NCI-H1417 treated with DMSO at 0.1 percent for 48 hours (cell line): Measurements from ENCODE around the gene C1QA.
"Not testable (repeated sequence)": the region's sequence is repeated elsewhere in the genome, so short reads cannot be mapped to it uniquely, and the experiment has no call there.

Source experiments
- DNase-seq: peaks from one replicate; lab custom pipeline; 2025; lab: John Stamatoyannopoulos, UW

C1QA gene

DNA sequence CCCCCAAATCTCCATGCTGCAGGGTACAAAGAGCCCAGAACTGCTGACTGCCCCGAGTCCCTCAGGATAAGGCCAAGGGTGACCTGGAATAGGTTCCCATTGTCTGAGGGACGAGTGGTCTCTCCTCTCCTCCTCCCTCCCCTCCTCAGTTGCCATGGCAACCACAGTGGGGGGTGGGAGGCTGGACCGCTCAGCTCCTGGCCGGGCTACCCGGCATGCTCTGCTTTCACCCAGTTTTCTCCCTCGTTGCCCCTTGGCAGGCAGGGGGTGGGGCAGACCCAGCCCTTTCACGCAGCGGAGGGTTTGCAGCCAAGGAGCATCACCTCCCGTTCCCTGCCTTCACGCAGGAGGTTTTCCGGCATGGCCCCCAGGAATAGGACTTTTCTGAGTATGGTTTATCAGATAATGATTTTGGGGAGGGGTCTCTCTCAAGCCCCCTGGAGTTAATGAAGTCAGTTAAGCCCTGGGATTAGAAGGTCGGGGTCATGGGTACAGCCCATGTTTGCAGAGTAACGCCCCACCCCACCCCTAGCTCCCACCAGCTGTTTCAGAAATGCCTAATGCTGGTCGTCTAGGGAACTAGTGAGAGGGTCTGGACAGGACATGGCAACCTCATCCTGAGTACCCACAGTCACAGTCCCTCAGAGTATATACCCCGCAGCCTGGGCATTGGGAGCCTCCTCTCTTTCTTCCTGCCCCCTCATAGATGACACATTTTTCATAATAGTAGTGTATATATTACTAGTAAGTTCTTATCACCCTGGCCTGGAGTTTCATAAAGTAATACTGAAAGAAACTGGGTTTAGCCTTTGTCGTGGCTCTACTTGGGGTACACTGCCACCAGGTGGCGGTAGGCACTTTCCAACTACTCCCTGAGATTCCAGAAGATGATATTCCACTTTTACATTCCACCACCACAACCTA is 37.3 kb downstream of the C1QA start:
- no peak for DNase-seq

DNA sequence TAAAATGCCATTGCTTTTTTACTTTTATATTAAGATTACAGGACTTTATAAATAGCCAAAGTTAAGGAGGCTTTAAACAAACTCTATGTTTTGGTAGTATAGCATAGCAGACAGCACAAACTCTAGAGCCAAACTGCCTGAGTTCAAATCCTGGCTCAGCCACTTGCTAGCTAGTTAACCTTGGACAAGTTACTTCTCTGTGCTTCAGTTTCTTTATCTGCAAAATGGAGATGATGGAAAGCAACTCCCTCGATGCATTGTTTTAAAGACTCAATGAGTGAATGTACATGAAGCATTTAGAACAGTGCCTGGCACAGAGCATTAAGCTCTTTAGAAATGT is 38.0 kb downstream of the C1QA start:
- no peak for DNase-seq

DNA sequence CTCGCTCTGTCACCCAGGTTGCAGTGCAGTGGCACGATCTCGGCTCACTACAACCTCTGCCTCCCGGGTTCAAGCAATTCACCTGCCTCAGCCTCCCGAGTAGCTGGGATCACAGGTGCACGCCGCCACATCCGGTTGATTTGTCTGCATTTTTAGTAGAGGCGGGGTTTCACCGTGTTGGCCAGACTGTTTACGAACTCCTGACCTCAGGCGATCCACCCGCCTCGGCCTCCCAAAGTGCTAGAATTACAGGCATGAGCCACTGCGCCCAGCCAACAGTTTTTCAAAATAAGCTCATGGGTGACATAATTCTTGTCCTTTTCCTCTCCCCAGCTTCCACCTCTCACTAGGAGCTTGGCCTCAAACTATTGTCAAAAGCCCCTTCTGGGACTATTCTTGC is 39.7 kb downstream of the C1QA start:
- DNase-seq, result not testable (repeated sequence)

DNA sequence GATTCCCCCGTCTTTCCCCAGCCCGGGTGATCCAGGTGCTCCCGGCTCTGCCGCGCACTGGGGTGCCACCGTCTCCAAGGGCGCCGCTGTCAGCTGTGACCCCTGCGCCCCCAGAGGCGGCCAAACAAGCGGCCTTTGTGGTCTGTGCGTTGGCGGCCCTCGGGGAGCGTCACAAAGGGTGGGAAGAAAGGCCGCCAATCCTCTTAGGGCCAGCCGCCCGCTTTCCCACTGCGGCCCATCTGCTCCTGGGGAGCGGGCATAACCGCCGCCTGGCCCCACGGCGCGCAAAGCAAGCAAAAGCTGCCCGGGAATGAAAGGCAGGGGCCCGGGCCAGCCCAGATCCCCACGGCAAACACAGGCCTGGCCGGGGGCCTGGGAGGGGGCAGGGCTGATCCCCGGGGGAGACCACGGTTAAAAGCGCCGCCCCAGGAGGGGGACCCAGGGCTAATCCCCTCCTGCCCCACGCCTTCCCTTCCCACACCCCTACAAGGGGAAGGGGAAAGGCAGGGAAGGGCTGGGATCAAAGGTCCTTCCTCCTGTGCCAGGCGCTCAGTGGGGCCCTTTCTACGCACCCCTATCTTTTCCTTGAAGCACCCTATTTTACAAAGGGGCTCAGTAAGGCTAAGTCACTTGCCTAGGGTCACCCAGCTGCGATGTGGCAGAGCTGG is 40.6 kb downstream of the C1QA start:
- DNase-seq, result no peak

DNA sequence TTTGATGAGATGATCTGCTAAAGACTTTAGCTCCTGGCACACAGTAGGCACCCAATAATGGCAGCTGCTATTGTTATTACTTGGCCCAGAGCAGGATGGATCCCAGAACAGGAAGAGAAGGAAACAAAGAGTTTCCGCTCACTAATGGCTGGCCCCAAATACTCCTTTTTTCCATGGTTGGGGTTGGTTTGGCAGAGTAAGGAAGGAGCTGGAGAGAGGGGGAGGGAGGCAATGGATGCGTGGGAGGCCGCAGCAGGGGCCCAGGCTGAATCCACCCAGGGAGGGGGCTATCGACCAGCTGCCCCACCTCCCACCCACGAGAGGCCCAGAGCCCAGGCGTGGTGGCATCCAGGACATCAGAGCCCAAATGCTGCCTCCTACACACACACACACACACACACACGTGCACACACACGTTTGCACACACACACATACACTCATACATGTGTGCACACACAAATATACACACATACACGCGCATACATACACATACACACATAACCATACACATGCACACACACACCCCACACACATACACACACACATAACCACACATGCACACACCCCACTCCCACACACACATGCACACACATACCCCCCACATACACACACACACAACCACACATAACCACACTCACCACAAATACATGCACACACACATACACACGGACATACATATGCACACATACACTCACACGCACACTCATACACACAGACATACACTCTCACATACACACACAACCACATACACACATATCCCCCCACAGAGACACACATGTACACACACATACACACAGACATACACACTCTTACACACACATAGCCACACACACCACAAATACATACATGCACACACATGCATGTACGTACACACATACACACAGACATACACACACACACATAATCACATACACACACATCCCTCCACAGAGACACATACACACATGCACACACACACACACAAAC is 41.8 kb downstream of the C1QA start:
- DNase-seq, result no peak

DNA sequence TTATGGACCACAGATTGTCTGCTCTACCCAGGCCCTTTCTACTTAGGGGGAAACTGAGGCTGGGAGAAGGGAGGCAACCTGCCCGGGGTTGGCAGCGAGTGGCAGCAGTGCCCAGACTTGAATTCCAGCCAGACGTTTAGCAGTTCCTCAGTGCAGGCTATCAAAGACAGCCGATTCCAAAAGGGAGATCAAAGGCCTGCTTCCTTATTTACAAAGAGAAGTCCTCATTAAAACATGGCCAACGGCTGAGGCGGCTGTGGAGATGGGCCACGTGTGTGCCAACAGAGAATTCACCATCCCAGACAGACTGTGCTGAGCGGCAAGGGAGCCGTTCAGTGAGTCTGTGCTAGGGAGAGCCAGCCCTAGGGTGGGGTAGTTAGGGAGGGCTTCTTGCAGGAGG is 44.3 kb downstream of the C1QA start:
- no peak for DNase-seq

DNA sequence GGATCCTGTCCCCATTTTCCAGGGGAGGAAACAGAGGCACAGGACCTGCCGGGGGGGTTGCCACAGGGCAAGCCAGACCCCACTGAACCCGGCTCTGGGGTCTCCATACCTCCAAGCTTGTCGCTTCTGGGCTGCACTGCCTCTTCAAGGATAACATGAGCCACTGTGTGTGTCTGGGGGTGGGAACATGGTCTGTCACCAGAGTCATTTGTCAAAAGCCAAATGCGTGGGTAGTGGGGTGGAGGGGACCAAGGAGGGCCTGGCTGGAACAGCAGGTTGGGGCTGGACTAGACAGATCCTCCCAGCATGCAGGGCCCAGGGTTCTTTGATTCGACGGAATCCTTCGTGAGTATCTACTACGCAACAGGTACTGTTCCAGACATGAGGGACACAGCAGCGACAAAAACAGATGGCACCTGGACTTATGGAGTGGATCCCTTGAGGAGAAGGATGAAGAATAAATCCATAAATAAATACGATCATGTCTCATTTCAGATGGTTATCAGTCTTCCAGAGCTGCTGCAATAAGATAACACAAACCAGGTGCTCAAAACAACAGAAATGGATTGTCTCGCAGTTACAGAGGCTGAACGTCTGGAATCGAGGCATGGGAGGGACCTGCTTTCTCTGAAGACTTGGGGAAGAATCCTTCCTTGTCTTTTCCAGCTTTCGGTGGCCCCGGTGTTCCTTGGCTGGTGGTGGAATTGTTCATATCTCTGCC is 45.3 kb downstream of the C1QA start:
- DNase-seq, result no peak

DNA sequence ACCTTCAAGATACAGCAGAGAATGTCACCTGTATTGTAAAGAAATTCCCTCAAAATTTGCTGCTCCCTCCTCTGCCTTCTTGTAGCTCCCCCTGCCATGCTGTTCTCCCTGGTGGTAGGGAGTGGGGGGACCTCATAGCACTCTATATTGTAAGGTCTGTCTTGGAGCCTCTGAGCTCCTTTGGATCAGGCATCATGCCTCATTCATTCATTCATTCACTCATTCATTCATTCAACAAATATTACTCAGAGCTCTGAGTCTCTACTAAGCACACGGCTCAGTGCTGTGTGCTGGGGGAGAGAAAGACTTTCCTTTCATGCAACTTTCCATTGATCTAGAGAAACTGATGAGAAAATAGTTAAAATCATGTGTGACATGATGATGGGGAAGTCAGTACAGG is 47.1 kb downstream of the C1QA start:
- no peak for DNase-seq

DNA sequence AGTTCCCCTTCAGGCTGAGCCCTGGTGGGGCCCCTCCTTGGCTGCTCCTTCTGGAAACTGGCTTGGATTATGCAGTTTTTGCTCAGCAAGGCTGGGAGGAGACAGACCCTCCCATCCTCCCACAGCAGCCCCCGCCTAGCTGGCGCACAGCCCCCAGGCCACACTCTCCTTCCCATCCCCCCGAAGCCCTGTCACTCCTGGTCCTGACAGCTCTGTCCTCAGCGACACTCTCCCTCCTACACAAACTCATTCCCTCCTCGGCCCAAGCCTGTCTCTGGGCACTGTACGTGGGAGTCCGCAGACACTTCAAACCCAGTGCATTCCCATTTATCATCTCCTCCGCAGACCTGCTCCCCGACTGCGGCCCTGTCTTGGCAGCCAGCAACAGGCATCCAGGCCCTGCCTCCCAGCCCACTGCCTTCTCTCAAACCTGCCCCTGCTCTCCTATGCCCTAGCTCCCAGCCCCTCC is 49.2 kb downstream of the C1QA start:
- DNase-seq, result no peak

DNA sequence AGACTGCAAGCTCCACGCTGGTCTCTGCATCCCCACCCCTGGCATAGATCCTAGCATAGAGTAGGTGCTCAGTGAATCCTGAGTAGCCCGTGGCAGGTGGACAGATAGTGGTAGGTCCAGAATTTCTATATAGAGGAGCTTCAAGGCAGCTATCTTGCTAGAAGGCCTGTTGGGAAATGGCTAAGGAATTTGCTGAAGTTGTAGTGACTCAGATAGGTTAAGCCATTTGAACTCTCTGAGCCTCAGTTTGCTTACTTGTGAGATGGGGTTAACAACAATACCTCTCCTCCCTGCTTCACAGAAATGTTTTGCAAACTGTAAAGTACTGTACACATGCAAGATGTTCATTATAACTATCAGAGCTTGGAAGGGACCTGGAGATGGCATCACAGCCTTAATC is 50.8 kb downstream of the C1QA start:
- no peak for DNase-seq

DNA sequence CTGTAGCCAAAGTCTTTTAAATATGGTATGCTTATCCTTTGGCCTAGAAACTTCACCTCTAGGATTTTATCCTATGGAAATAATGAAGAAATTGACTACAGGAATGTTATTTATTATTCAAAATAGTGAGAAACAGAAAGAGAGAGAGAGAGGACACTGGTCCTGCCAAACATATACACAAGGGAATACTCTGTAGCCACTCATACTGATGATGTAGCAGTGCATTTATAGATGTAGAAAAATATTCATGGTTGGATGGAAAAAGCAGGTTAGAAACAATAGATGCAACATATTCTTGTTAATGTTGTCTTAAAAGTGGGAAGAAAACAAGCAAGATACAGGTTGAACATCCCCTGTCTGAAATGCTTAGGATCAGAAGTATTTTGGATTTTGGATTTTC is 52.0 kb downstream of the C1QA start:
- no peak for DNase-seq
